Measurements from ENCODE around the gene MORN1. TPM values are rescaled to one million over a fixed set of nuclear protein-coding genes. Genes with fewer than 3 reads are reported as not detected.
A peak's percentile ranks its signal among the peaks of the same experiment; 100 is the strongest.

Gene MORN1
- total and polyA plus RNA-seq, 12 donors: 1.2 to 7.6 (median 5.2) TPM

GRCh38 chr1:2417833-2418225 lies 26.5 kb upstream of the MORN1 start:
- 72 to 73% methylated on average over 14 of the region's 14 CpGs for WGBS, 2 donors
- Histone ChIP-seq H3K4me1 (peaks cover 3 to 20% (median 18%) of the 10 kb centered on the region in 9 donors), H3K27ac (no peak overlapping the region), H3K27me3 (peaks cover 0 to 61% (median 53%) of the 10 kb centered on the region in 7 donors), H3K36me3 (no peaks in the 10 kb centered on the region), H3K4me3 (no peak overlapping the region), H3K9me3 (peaks cover 0 to 7% (median 0%) of the 10 kb centered on the region in 11 donors)
- intact Hi-C loops (cut with DNase I): loop anchor here in 7 of 10 donors (5.0 to 10.0 kb wide), 4 partner anchors 227 to 1007 kb away; no protein-coding TSS in a partner anchor
- ATAC-seq: no peak
- TF ChIP-seq CTCF (IDR thresholded peaks at IDR 0.05): no peak
- DNase-seq: no peak

GRCh38 chr1:2417083-2417832 lies 25.9 kb upstream of the MORN1 start:
- TF ChIP-seq CTCF (IDR thresholded peaks at IDR 0.05): no peak
- no peak overlapping the region for H3K27ac ChIP-seq
- no peaks in the 10 kb centered on the region for H3K36me3 ChIP-seq
- intact Hi-C loops (cut with DNase I): loop anchor here in 7 of 10 donors (5.0 to 10.0 kb wide), 4 partner anchors 228 to 1008 kb away; no protein-coding TSS in a partner anchor
- WGBS, 2 donors: 74 to 84% methylated on average over 13 of the region's 13 CpGs
- ATAC-seq (no peak), DNase-seq (peak in 1 of 2 donors; percentile 5)
- H3K9me3 ChIP-seq: peaks cover 0 to 1% (median 0%) of the 10 kb centered on the region in 11 donors
- no peak overlapping the region for H3K4me3 ChIP-seq
- H3K4me1 ChIP-seq: peaks cover 3 to 21% (median 18%) of the 10 kb centered on the region in 9 donors
- peaks cover 0 to 59% (median 53%) of the 10 kb centered on the region in 7 donors for H3K27me3 ChIP-seq

- DNase-seq (peak in 1 of 2 donors; percentile 9), ATAC-seq (no peak)
- intact Hi-C loops (cut with DNase I): loop anchor here in 7 of 10 donors (5.0 to 10.0 kb wide), 4 partner anchors 228 to 1008 kb away; no protein-coding TSS in a partner anchor
- no peak for TF ChIP-seq CTCF (IDR thresholded peaks at IDR 0.05)
- H3K9me3 ChIP-seq: no peaks in the 10 kb centered on the region
- H3K27me3 ChIP-seq: peaks cover 0 to 59% (median 53%) of the 10 kb centered on the region in 7 donors
- 51 to 64% methylated on average over 10 to 12 of the region's 12 CpGs for WGBS, 2 donors
- no peaks in the 10 kb centered on the region for H3K36me3 ChIP-seq
- peak overlapping the region in 1 of 10 donors; percentile 47 for H3K4me3 ChIP-seq
- peaks cover 3 to 28% (median 25%) of the 10 kb centered on the region in 9 donors for H3K4me1 ChIP-seq
- H3K27ac ChIP-seq: peak overlapping the region in 1 of 10 donors; percentile 66
These were observed 25.0 kb upstream of the MORN1 start for GRCh38 chr1:2416403-2416802.

- Histone ChIP-seq H3K27ac (peak overlapping the region in 1 of 10 donors; percentile 66), H3K27me3 (peaks cover 0 to 55% (median 49%) of the 10 kb centered on the region in 7 donors), H3K36me3 (no peaks in the 10 kb centered on the region), H3K4me1 (peaks cover 3 to 31% (median 25%) of the 10 kb centered on the region in 9 donors), H3K4me3 (peak overlapping the region in 1 of 10 donors; percentile 47), H3K9me3 (no peaks in the 10 kb centered on the region)
- peak in 1 of 2 donors; percentile 23 for DNase-seq
- ATAC-seq: no peak
- WGBS, 2 donors: 63 to 65% methylated on average over 19 of the region's 19 CpGs
- no peak for TF ChIP-seq CTCF (IDR thresholded peaks at IDR 0.05)
- intact Hi-C loops (cut with DNase I): loop anchor here in 9 of 10 donors (2.0 to 10.0 kb wide), 9 partner anchors 131 to 1009 kb away; no protein-coding TSS in a partner anchor
These were observed 24.5 kb upstream of the MORN1 start for GRCh38 chr1:2415801-2416208.
